NCI-H446 (cell line): ENCODE data around the gene MTO1.
"Not testable (repeated sequence)": the region's sequence is repeated elsewhere in the genome, so short reads cannot be mapped to it uniquely, and the experiment has no call there.

Source experiments
- DNase-seq, 2 experiments: peaks; one replicate each; lab custom pipeline; 2025; lab: John Stamatoyannopoulos, UW

Gene MTO1

GRCh38 chr6:73503027-73503772, 41.7 kb downstream of the MTO1 start:
- DNase-seq = no peak

GRCh38 chr6:73504160-73504559, 42.6 kb downstream of the MTO1 start:
- no peak for DNase-seq

- DNase-seq = no peak
Measured at GRCh38 chr6:73505142-73505541, 43.6 kb downstream of the MTO1 start.

- DNase-seq = not testable (repeated sequence)
Measured at GRCh38 chr6:73505705-73506104, 44.2 kb downstream of the MTO1 start.

- no peak for DNase-seq
Measured at GRCh38 chr6:73506246-73506645, 44.7 kb downstream of the MTO1 start.

- DNase-seq = no peak
Measured at GRCh38 chr6:73508776-73509175, 47.2 kb downstream of the MTO1 start.

- DNase-seq = no peak
Measured at GRCh38 chr6:73509851-73510250, 48.3 kb downstream of the MTO1 start.

- DNase-seq = no peak
Measured at GRCh38 chr6:73511796-73512195, 50.3 kb downstream of the MTO1 start.

- no peak for DNase-seq
Measured at GRCh38 chr6:73513496-73513854, 51.9 kb downstream of the MTO1 start.

- DNase-seq = no peak
Measured at GRCh38 chr6:73514746-73515110, 53.2 kb downstream of the MTO1 start.

GRCh38 chr6:73515204-73515655, 53.7 kb downstream of the MTO1 start:
- no peak for DNase-seq

- DNase-seq = no peak
Measured at GRCh38 chr6:73516514-73517489, 55.3 kb downstream of the MTO1 start.

- peak in 1 of 2 experiments; percentile 16 for DNase-seq
Measured at GRCh38 chr6:73518100-73518981, 56.8 kb downstream of the MTO1 start.

- DNase-seq = not testable (repeated sequence)
Measured at GRCh38 chr6:73518982-73519881, 57.7 kb downstream of the MTO1 start.

- DNase-seq = peak; percentile 26 to 64
Measured at GRCh38 chr6:73519926-73520687, 58.6 kb downstream of the MTO1 start.

GRCh38 chr6:73520688-73521350, 59.3 kb downstream of the MTO1 start, which contains the start of gene EEF1A1:
Gene EEF1A1 (minus strand): TSS chr6:73521032. CDS start chr6:73520026, 1,006 bp downstream.
- DNase-seq = peak; percentile 98

GRCh38 chr6:73521351-73521985, 59.9 kb downstream of the MTO1 start:
- peak; percentile 75 to 83 for DNase-seq

GRCh38 chr6:73523434-73524123, 62.0 kb downstream of the MTO1 start:
- no peak for DNase-seq
